ENCODE results near the gene RNF115. TPM values are rescaled to one million over a fixed set of nuclear protein-coding genes. Genes with fewer than 3 reads are reported as not detected.

RNF115 gene
- total and polyA plus RNA-seq, 2 donors (not counting 3 experiments of a cell fraction or from before 2014, with no cell fraction given) = 7.6 to 17.3 TPM

- DNase-seq (ENCODE audit: low read depth, low spot score) = no peak
- POLR2A ChIA-PET = no interaction called here
- no peak overlapping the region for H3K27ac ChIP-seq (ENCODE audit: insufficient read depth, low read depth, low read length)
- CTCF ChIA-PET = interaction anchor here (1.1 kb wide), 1 partner anchor 64 kb away, joined by 3 read pairs; no protein-coding TSS in a partner anchor
- H3K79me2 ChIP-seq (ENCODE audit: control insufficient read depth, insufficient read depth, low read length) = peaks cover 7% of the 10 kb centered on the region
- no peaks in the 10 kb centered on the region for H4K20me1 ChIP-seq (replicated peaks; ENCODE audit: control insufficient read depth, extremely low read depth, insufficient read depth, low read length)
- dilution Hi-C loops (cut with MboI; ENCODE audit: extremely low pct_ligation_motif_present, low sequenced_read_pairs) (no loop called here), intact Hi-C loops (cut with micrococcal nuclease) (loop anchor here (5.0 kb wide), 1 partner anchor 42 kb away; no protein-coding TSS in a partner anchor)
- peaks cover 52% of the 10 kb centered on the region for H3K4me1 ChIP-seq (ENCODE audit: control insufficient read depth, extremely low read depth, insufficient read depth, low read length)
- H3K4me2 ChIP-seq (ENCODE audit: insufficient read depth, low read length) = no peak overlapping the region
- peaks cover 3% of the 10 kb centered on the region for H3K9me1 ChIP-seq (replicated peaks; ENCODE audit: control insufficient read depth, extremely low read depth, insufficient read depth, low read length)
- H3K27me3 ChIP-seq (ENCODE audit: control insufficient read depth in 2 of 2, insufficient read depth in 2 of 2, low read length in 2 of 2) = no peaks in the 10 kb centered on the region
- H3K9ac ChIP-seq (replicated peaks; ENCODE audit: extremely low read depth, insufficient read depth, low read length) = peak overlapping the region; percentile 10
- H3K36me3 ChIP-seq (ENCODE audit: control insufficient read depth in 2 of 2, extremely low read depth in 1 of 2, insufficient read depth in 2 of 2, low read length in 2 of 2) = peaks cover 2 to 9% of the 10 kb centered on the region in 2 experiments
- no peaks in the 10 kb centered on the region for H3K9me3 ChIP-seq (replicated peaks; ENCODE audit: control insufficient read depth, insufficient read depth, low read length)
- BruUV-seq (replicated peaks) = no TSS peak
- no peak overlapping the region for H2AFZ ChIP-seq (ENCODE audit: low read depth, low read length)
- TF ChIP-seq POLR2AphosphoS5 (IDR thresholded peaks at IDR 0.05; ENCODE audit: insufficient read depth, low read depth, low read length) = no peak
- no peak for FAIRE-seq
- no peak overlapping the region for H3K4me3 ChIP-seq (replicated peaks in 1 of 3; ENCODE audit: insufficient read depth in 1 of 3, low read depth in 1 of 3, low read length in 3 of 3)
These were observed 39.5 kb downstream of the RNF115 start for GRCh38 chr1:145784409-145784808.

- H3K79me2 ChIP-seq (ENCODE audit: control insufficient read depth, insufficient read depth, low read length) = peaks cover 9% of the 10 kb centered on the region
- H3K9me1 ChIP-seq (replicated peaks; ENCODE audit: control insufficient read depth, extremely low read depth, insufficient read depth, low read length) = peaks cover 3% of the 10 kb centered on the region
- peak; percentile 96 for DNase-seq (ENCODE audit: low read depth, low spot score)
- peak overlapping the region; percentile 91 for H3K27ac ChIP-seq (ENCODE audit: insufficient read depth, low read depth, low read length)
- intact Hi-C loops (cut with micrococcal nuclease) (loop anchor here (5.0 kb wide), 1 partner anchor 40 kb away; no protein-coding TSS in a partner anchor), dilution Hi-C loops (cut with MboI; ENCODE audit: extremely low pct_ligation_motif_present, low sequenced_read_pairs) (no loop called here)
- ChIA-PET CTCF (interaction anchor here (0.9 to 1.7 kb wide), 5 partner anchors 10 to 63 kb away, joined by 3 to 6 read pairs (median 4); partner anchors contain the start of gene NUDT17), POLR2A (interaction anchor here (0.7 kb wide), 1 partner anchor 42 kb away, joined by 4 read pairs; the partner anchor contains the start of genes POLR3C and RNF115)
- H3K27me3 ChIP-seq (ENCODE audit: control insufficient read depth in 2 of 2, insufficient read depth in 2 of 2, low read length in 2 of 2) = no peaks in the 10 kb centered on the region
- no peak for TF ChIP-seq EZH2 (IDR thresholded peaks at IDR 0.05; ENCODE audit: borderline replicate concordance, low read depth, low read length, severe bottlenecking)
- no peak for TF ChIP-seq CTCF (IDR thresholded peaks at IDR 0.05; ENCODE audit: extremely low read depth in 1 of 2, insufficient read depth in 1 of 2, low read depth in 1 of 2, low read length in 2 of 2)
- TF ChIP-seq POLR2A (IDR thresholded peaks at IDR 0.05; ENCODE audit: low read depth, low read length) = no peak
- TF ChIP-seq FOS (IDR thresholded peaks at IDR 0.05; ENCODE audit: borderline replicate concordance, insufficient read depth, low read length) = peak; percentile 97
- no peak for TF ChIP-seq MAX (IDR thresholded peaks at IDR 0.05; ENCODE audit: insufficient read depth, insufficient read length)
- peak; percentile 99 for TF ChIP-seq JUN (IDR thresholded peaks at IDR 0.05; ENCODE audit: borderline replicate concordance, insufficient read depth, insufficient read length, low read depth)
- no peak for TF ChIP-seq GATA2 (IDR thresholded peaks at IDR 0.05; ENCODE audit: insufficient read depth, insufficient read length, low read depth, low read length)
- no peak for TF ChIP-seq MYC (IDR thresholded peaks at IDR 0.05; ENCODE audit: low read depth, low read length)
- TF ChIP-seq POLR2AphosphoS5 (IDR thresholded peaks at IDR 0.05; ENCODE audit: insufficient read depth, low read depth, low read length) = no peak
- peak overlapping the region; percentile 61 for H3K9ac ChIP-seq (replicated peaks; ENCODE audit: extremely low read depth, insufficient read depth, low read length)
- no peaks in the 10 kb centered on the region for H3K9me3 ChIP-seq (replicated peaks; ENCODE audit: control insufficient read depth, insufficient read depth, low read length)
- peaks cover 2 to 4% of the 10 kb centered on the region in 2 experiments for H3K36me3 ChIP-seq (ENCODE audit: control insufficient read depth in 2 of 2, extremely low read depth in 1 of 2, insufficient read depth in 2 of 2, low read length in 2 of 2)
- no peaks in the 10 kb centered on the region for H4K20me1 ChIP-seq (replicated peaks; ENCODE audit: control insufficient read depth, extremely low read depth, insufficient read depth, low read length)
- H3K4me3 ChIP-seq (replicated peaks in 1 of 3; ENCODE audit: insufficient read depth in 1 of 3, low read depth in 1 of 3, low read length in 3 of 3) = no peak overlapping the region
- no peak overlapping the region for H2AFZ ChIP-seq (ENCODE audit: low read depth, low read length)
- TSS peak; percentile 94 for BruUV-seq (replicated peaks)
- peak overlapping the region; percentile 50 for H3K4me2 ChIP-seq (ENCODE audit: insufficient read depth, low read length)
- H3K4me1 ChIP-seq (ENCODE audit: control insufficient read depth, extremely low read depth, insufficient read depth, low read length) = peaks cover 52% of the 10 kb centered on the region
- peak; percentile 82 for FAIRE-seq
These were observed 41.4 kb downstream of the RNF115 start for GRCh38 chr1:145782272-145783099.
